ENCODE results near the gene CNOT1.

The CNOT1 gene

DNA sequence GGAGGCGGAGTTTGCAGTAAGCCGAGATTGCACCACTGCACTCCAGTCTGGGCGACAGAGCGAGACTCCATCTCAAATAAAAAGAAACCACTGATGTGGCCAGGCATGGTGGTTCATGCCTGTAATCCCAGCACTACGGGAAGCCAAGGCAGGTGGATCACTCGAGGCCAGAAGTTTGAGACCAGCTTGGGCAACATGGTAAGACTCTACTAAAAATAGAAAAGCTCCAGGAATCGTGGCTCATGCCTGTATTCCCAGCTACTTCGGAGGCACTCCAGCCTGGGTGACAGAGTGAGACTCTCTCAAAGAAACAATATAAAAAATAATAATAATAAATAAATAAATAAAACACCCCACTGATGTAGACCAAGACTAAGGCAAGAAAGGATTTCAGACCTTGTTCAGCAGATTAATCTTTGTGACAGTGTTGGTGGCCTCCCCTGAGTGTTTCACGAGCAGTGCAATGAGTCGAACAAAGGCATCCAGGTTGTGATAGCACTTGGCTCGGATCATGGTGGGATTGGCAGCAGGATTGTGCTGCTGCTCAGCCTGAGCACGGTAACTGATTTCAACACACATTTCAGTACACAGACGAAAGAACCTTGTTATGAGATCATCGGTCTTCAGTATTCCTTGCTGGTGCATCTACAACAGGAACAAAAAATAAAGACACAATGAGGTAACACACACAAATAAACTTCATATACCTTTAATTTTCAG is 95.7 kb downstream of the CNOT1 start:
- H3K36me3 ChIP-seq (replicated peaks; ENCODE audit: low read depth, low read length), result peaks cover 84% of the 10 kb centered on the region
- peaks cover 10% of the 10 kb centered on the region; the same call in 1 of the 2 replicates for H3K4me1 ChIP-seq (ENCODE audit: low read length)
- H3K4me3 ChIP-seq (ENCODE audit: low read length), result no peak overlapping the region

DNA sequence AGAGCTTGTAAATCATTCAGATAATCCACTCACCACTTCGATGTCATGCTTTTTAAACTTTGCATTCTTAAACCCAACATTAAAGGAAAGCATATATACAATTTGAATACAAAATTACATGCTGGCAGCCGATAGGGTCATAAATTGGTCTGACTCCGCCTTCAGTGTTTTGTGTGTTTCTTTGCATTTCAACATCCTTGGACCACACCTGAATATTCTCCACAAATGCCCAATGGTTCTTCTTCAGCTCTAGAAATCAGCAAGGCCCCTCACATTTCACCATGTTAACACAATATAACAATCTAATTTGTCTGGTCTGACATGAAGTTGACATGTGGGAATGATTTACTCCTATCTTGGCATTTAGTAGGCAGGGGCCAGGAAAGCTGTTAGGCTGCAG is 97.2 kb downstream of the CNOT1 start:
- H3K4me3 ChIP-seq (ENCODE audit: low read length), result no peak overlapping the region
- peaks cover 10% of the 10 kb centered on the region; the same call in 1 of the 2 replicates for H3K4me1 ChIP-seq (ENCODE audit: low read length)
- no peaks in the 10 kb centered on the region for H3K9me3 ChIP-seq (ENCODE audit: insufficient read depth, low read length)
- peaks cover 19% of the 10 kb centered on the region; the same call in 1 of the 2 replicates for H3K79me2 ChIP-seq (ENCODE audit: low read length)
- H3K36me3 ChIP-seq (replicated peaks; ENCODE audit: low read depth, low read length), result peaks cover 84% of the 10 kb centered on the region
- no peak for TF ChIP-seq CTCF (IDR thresholded peaks at IDR 0.05; ENCODE audit: low read depth, low read length)
- TF ChIP-seq EZH2phosphoT487 (IDR thresholded peaks at IDR 0.05; ENCODE audit: low read depth), result no peak
- H3K27ac ChIP-seq (ENCODE audit: low read length), result no peak overlapping the region
- H2AFZ ChIP-seq (ENCODE audit: low read depth, low read length), result no peak overlapping the region
- H3K4me2 ChIP-seq (ENCODE audit: low read length), result no peak overlapping the region
- no peak overlapping the region for H3K9ac ChIP-seq (ENCODE audit: low read length)
- H4K20me1 ChIP-seq (ENCODE audit: insufficient read depth, low read length), result no peaks in the 10 kb centered on the region
- no peaks in the 10 kb centered on the region for H3K27me3 ChIP-seq (ENCODE audit: low read depth, low read length)

More for the DNA sequence above, 95.7 kb downstream of the CNOT1 start:
- Histone ChIP-seq H3K79me2 (ENCODE audit: low read length) (peaks cover 15% of the 10 kb centered on the region; the same call in 1 of the 2 replicates), H3K9me3 (ENCODE audit: insufficient read depth, low read length) (no peaks in the 10 kb centered on the region), H2AFZ (ENCODE audit: low read depth, low read length) (no peak overlapping the region), H3K27ac (ENCODE audit: low read length) (no peak overlapping the region), H3K9ac (ENCODE audit: low read length) (no peak overlapping the region), H3K27me3 (ENCODE audit: low read depth, low read length) (no peaks in the 10 kb centered on the region), H3K4me2 (ENCODE audit: low read length) (no peak overlapping the region), H4K20me1 (ENCODE audit: insufficient read depth, low read length) (no peaks in the 10 kb centered on the region)
- TF ChIP-seq CTCF (IDR thresholded peaks at IDR 0.05; ENCODE audit: low read depth, low read length) (no peak), EZH2phosphoT487 (IDR thresholded peaks at IDR 0.05; ENCODE audit: low read depth) (no peak)

- Histone ChIP-seq H3K9ac (ENCODE audit: low read length) (no peak overlapping the region), H2AFZ (ENCODE audit: low read depth, low read length) (no peak overlapping the region), H3K4me3 (ENCODE audit: low read length) (no peak overlapping the region), H3K4me2 (ENCODE audit: low read length) (no peak overlapping the region), H3K4me1 (ENCODE audit: low read length) (peaks cover 10% of the 10 kb centered on the region; the same call in 1 of the 2 replicates), H3K9me3 (ENCODE audit: insufficient read depth, low read length) (no peaks in the 10 kb centered on the region), H3K36me3 (replicated peaks; ENCODE audit: low read depth, low read length) (peaks cover 79% of the 10 kb centered on the region), H3K27me3 (ENCODE audit: low read depth, low read length) (no peaks in the 10 kb centered on the region), H3K27ac (ENCODE audit: low read length) (peak overlapping the region; percentile 32; the same call in 1 of the 2 replicates), H4K20me1 (ENCODE audit: insufficient read depth, low read length) (no peaks in the 10 kb centered on the region), H3K79me2 (ENCODE audit: low read length) (peaks cover 21% of the 10 kb centered on the region; the same call in 1 of the 2 replicates)
- TF ChIP-seq EZH2phosphoT487 (IDR thresholded peaks at IDR 0.05; ENCODE audit: low read depth), result no peak
- no peak for TF ChIP-seq CTCF (IDR thresholded peaks at IDR 0.05; ENCODE audit: low read depth, low read length)
Measured at GRCh38 chr16:58530179-58530578, 99.4 kb downstream of the CNOT1 start.

- Histone ChIP-seq H2AFZ (ENCODE audit: low read depth, low read length) (no peak overlapping the region), H3K4me2 (ENCODE audit: low read length) (peak overlapping the region; percentile 63), H3K4me3 (ENCODE audit: low read length) (no peak overlapping the region), H3K79me2 (ENCODE audit: low read length) (peaks cover 50% of the 10 kb centered on the region), H4K20me1 (ENCODE audit: insufficient read depth, low read length) (peaks cover 51% of the 10 kb centered on the region), H3K27ac (ENCODE audit: low read length) (peak overlapping the region; percentile 93), H3K36me3 (replicated peaks; ENCODE audit: low read depth, low read length) (peaks cover 59% of the 10 kb centered on the region), H3K9me3 (ENCODE audit: insufficient read depth, low read length) (no peaks in the 10 kb centered on the region), H3K9ac (ENCODE audit: low read length) (peak overlapping the region; percentile 23; the same call in 1 of the 2 replicates), H3K4me1 (ENCODE audit: low read length) (peaks cover 58% of the 10 kb centered on the region), H3K27me3 (ENCODE audit: low read depth, low read length) (no peaks in the 10 kb centered on the region)
- TF ChIP-seq CTCF (IDR thresholded peaks at IDR 0.05; ENCODE audit: low read depth, low read length) (no peak), EZH2phosphoT487 (IDR thresholded peaks at IDR 0.05; ENCODE audit: low read depth) (no peak)
Measured at GRCh38 chr16:58519707-58520106, 109.9 kb downstream of the CNOT1 start.
